KMS-11 (cell line): ENCODE data around the gene CPA2.

Experiments
- H2AFZ ChIP-seq: fragments of 200-600 bp; sonication (generic); 2 replicates; pipeline ENCODE4 v1.6.1; 2016; ENCODE audit warnings: antibody characterized with exemption, mixed run types, low read depth
- H3K27ac ChIP-seq: fragments of 200-600 bp; sonication (generic); 2 replicates; pipeline ENCODE4 v1.6.1; 2016; ENCODE audit warnings: mild to moderate bottlenecking, mixed run types
- H3K27me3 ChIP-seq: fragments of 200-600 bp; sonication (generic); 2 replicates; pipeline ENCODE4 v1.6.1; 2017; ENCODE audit warnings: mild to moderate bottlenecking, low read depth, mixed run types, moderate library complexity; ENCODE audit not compliant: insufficient read depth
- H3K36me3 ChIP-seq: fragments of 200-600 bp; sonication (generic); 2 replicates; pipeline ENCODE4 v1.6.1; 2017; ENCODE audit warnings: mild to moderate bottlenecking, mixed run types; ENCODE audit not compliant: insufficient read depth
- H3K4me1 ChIP-seq: fragments of 200-600 bp; sonication (generic); 2 replicates; pipeline ENCODE4 v1.6.1; 2016; ENCODE audit warnings: mild to moderate bottlenecking, low read depth, mixed run types; ENCODE audit not compliant: poor library complexity, severe bottlenecking
- H3K4me2 ChIP-seq: fragments of 200-600 bp; sonication (generic); 2 replicates; pipeline ENCODE4 v1.7.0; 2016; ENCODE audit warnings: mild to moderate bottlenecking, mixed run types
- H3K4me3 ChIP-seq: fragments of 200-600 bp; sonication (generic); IDR thresholded peaks from 2 replicates; pipeline ENCODE4 v1.6.1; 2017; ENCODE audit warnings: low read depth, low read length, mixed read lengths; ENCODE audit not compliant: insufficient read depth
- H3K79me2 ChIP-seq: fragments of 200-600 bp; sonication (generic); 2 replicates; pipeline ENCODE4 v1.6.1; 2016; ENCODE audit warnings: low read depth, mixed run types; ENCODE audit not compliant: insufficient read depth
- H3K9ac ChIP-seq: fragments of 200-600 bp; sonication (generic); 2 replicates; pipeline ENCODE4 v1.6.1; 2016; ENCODE audit warnings: mild to moderate bottlenecking, mixed run types
- H4K20me1 ChIP-seq: fragments of 200-600 bp; sonication (generic); 2 replicates; pipeline ENCODE4 v1.6.1; 2016; ENCODE audit warnings: mild to moderate bottlenecking, mixed run types; ENCODE audit not compliant: insufficient read depth
- TF ChIP-seq, protein P1 (sequence below): fragments of 200-600 bp; sonication (generic); conservative IDR thresholded peaks from 2 replicates; pipeline ENCODE4 v1.6.1; 2017; ENCODE audit warnings: low read depth, mild to moderate bottlenecking, antibody characterized with exemption, low read length, moderate library complexity, mixed read lengths

Gene CPA2

DNA sequence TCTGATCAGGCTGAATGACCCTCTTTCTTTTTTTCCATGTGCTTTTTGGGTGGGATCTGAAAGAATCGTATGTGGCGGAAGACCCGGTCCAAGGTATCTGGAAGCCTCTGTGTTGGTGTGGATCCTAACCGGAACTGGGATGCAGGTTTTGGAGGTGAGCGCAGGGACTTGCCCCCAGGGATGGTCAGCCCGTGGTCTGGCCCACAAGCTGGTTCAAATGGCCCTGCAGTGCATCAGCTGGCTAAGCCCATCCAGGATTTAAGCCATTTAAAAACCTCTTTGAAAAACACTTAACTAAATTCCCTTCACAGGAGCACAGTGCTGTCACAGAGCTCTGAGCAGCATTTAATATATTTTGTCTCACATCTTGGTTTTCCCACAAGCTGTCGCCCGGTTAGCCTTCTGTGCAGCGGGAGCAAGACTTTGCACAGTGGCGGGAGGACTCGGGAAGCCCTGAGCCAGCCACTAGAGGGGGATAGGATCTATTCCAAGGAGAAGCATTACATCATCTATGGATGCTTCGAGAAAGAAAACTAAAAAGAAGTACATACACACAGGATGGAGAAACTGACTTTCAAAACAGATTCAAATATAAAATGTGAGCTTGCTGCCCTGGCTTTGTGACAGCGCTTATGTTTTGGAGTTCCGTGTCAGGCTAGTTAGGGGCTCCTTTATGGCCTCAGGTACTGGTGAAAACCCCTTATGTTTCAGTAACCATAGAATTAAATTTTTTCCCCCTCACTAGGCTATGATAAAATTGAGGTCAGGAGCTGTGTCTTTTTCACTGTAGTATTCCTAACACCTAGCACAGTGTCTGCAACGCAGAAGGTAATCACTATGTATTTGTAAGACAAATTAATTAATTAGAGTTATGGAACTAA is 11.3 kb downstream of the CPA2 start:
- Histone ChIP-seq H3K27ac (no peak overlapping the region), H3K4me2 (no peak overlapping the region), H3K4me1 (no peaks in the 10 kb centered on the region), H3K9ac (no peak overlapping the region), H4K20me1 (no peaks in the 10 kb centered on the region), H3K79me2 (no peaks in the 10 kb centered on the region), H3K4me3 (no peak overlapping the region), H3K27me3 (no peaks in the 10 kb centered on the region), H3K36me3 (no peaks in the 10 kb centered on the region), H2AFZ (no peak overlapping the region)
- TF ChIP-seq, protein P1, sequence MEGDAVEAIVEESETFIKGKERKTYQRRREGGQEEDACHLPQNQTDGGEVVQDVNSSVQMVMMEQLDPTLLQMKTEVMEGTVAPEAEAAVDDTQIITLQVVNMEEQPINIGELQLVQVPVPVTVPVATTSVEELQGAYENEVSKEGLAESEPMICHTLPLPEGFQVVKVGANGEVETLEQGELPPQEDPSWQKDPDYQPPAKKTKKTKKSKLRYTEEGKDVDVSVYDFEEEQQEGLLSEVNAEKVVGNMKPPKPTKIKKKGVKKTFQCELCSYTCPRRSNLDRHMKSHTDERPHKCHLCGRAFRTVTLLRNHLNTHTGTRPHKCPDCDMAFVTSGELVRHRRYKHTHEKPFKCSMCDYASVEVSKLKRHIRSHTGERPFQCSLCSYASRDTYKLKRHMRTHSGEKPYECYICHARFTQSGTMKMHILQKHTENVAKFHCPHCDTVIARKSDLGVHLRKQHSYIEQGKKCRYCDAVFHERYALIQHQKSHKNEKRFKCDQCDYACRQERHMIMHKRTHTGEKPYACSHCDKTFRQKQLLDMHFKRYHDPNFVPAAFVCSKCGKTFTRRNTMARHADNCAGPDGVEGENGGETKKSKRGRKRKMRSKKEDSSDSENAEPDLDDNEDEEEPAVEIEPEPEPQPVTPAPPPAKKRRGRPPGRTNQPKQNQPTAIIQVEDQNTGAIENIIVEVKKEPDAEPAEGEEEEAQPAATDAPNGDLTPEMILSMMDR: no peak

DNA sequence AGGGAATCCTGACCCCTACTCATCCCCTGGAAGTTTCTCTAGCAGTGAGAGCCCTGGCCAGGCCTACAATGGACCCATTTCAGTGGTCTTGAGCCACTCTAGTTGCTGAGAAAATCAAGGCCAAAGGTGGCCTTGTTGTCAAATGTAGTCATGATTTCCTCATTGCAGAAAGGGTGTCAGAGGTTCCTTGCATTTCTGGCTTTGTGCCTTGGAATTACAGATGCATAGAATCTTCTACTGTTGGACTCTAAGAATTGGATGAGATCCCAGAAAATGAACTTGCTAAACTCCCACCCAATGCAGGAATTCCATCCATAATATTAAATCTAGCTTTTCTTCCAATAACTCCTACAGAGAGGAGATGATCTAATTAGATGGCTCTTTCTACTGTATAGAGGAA is 12.2 kb downstream of the CPA2 start:
- H3K27me3 ChIP-seq: no peaks in the 10 kb centered on the region
- TF ChIP-seq, protein P1: no peak
- H3K79me2 ChIP-seq: no peaks in the 10 kb centered on the region
- no peak overlapping the region for H3K9ac ChIP-seq
- H3K4me1 ChIP-seq: no peaks in the 10 kb centered on the region
- no peaks in the 10 kb centered on the region for H3K36me3 ChIP-seq
- no peaks in the 10 kb centered on the region for H4K20me1 ChIP-seq
- H2AFZ ChIP-seq: no peak overlapping the region
- H3K27ac ChIP-seq: no peak overlapping the region
- no peak overlapping the region for H3K4me3 ChIP-seq
- no peak overlapping the region for H3K4me2 ChIP-seq

DNA sequence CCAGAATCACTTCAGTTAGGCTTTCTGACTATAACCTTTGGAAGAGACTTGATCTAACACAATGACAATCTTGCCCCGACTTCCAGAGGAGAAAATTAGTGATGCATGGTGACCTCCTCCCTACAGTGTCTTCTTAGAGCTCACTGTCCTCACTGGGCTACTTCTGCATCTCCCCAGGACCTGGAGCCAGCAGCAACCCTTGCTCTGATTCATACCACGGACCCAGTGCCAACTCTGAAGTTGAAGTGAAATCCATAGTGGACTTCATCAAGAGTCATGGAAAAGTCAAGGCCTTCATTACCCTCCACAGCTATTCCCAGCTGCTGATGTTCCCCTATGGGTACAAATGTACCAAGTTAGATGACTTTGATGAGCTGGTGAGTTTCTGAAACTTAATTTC is 12.6 kb downstream of the CPA2 start:
- no peaks in the 10 kb centered on the region for H3K4me1 ChIP-seq
- TF ChIP-seq, protein P1: no peak
- no peak overlapping the region for H3K9ac ChIP-seq
- H2AFZ ChIP-seq: no peak overlapping the region
- H3K79me2 ChIP-seq: no peaks in the 10 kb centered on the region
- no peak overlapping the region for H3K27ac ChIP-seq
- no peaks in the 10 kb centered on the region for H3K27me3 ChIP-seq
- no peak overlapping the region for H3K4me2 ChIP-seq
- H4K20me1 ChIP-seq: no peaks in the 10 kb centered on the region
- H3K4me3 ChIP-seq: no peak overlapping the region
- no peaks in the 10 kb centered on the region for H3K36me3 ChIP-seq

DNA sequence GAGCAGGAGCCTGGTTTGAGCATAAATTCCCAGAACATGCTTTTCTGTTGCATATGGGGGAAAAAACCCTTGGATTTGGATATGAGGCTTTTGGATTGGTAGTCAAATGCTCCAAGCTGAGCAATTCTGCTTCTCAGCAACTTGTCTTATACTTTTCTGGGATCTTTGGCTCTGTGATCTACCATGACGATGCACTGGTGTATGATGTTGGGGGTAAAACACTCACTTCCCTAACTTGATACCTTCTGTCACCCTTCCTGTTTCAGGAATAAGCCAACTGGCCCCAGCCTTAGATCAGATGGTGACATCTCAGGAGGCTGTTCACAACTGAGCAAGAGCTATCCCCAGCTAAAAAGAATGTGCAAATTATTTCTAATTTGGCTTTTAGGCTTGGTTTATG is 13.2 kb downstream of the CPA2 start:
- H2AFZ ChIP-seq: no peak overlapping the region
- no peaks in the 10 kb centered on the region for H3K27me3 ChIP-seq
- no peak overlapping the region for H3K4me3 ChIP-seq
- no peaks in the 10 kb centered on the region for H3K36me3 ChIP-seq
- no peaks in the 10 kb centered on the region for H4K20me1 ChIP-seq
- no peaks in the 10 kb centered on the region for H3K79me2 ChIP-seq
- H3K9ac ChIP-seq: no peak overlapping the region
- no peak overlapping the region for H3K4me2 ChIP-seq
- no peaks in the 10 kb centered on the region for H3K4me1 ChIP-seq
- no peak overlapping the region for H3K27ac ChIP-seq
- TF ChIP-seq, protein P1: no peak
